GM12892 (cell line): ENCODE measurements around the gene LINC00632.

Experiments
- POLR2AphosphoS5 ChIP-seq: IDR thresholded peaks from 2 replicates; pipeline ENCODE4 v1.6.1; 2011; ENCODE audit warnings: low read depth, low read length, control low read depth
- TAF1 ChIP-seq: IDR thresholded peaks from 2 replicates; pipeline ENCODE4 v1.6.1; 2011; ENCODE audit warnings: low read depth, mild to moderate bottlenecking, control low read depth, low read length, borderline replicate concordance

- TF ChIP-seq POLR2AphosphoS5: no peak
- TF ChIP-seq TAF1: no peak
Observed at GRCh38 chrX:140724736-140725135, 15.2 kb downstream of the LINC00632 start.
